Trophoblast cell (in vitro differentiated cells and primary cell): ENCODE measurements around the gene YIF1A.
A peak's percentile ranks its signal among the peaks of the same experiment; 100 is the strongest.

Source experiments
- DNase-seq, 2 donors: peaks; one replicate each; pipeline ENCODE4 v3.0.0-alpha.2; 2016
- H2AFZ ChIP-seq: 2 replicates; pipeline ENCODE4 v1.6.1; 2013; ENCODE audit warnings: low read length, moderate library complexity, mild to moderate bottlenecking; ENCODE audit not compliant: insufficient read depth, poor library complexity
- H2AK5ac ChIP-seq: 2 replicates; pipeline ENCODE4 v1.6.1; 2013; ENCODE audit warnings: mild to moderate bottlenecking, low read length
- H2BK120ac ChIP-seq: 2 replicates; pipeline ENCODE4 v1.6.1; 2013; ENCODE audit warnings: low read length, mild to moderate bottlenecking, moderate library complexity; ENCODE audit not compliant: insufficient read depth, poor library complexity
- H2BK12ac ChIP-seq: 2 replicates; pipeline ENCODE4 v1.6.1; 2013; ENCODE audit warnings: mild to moderate bottlenecking, low read length, moderate library complexity
- H2BK5ac ChIP-seq: 2 replicates; pipeline ENCODE4 v1.6.1; 2013; ENCODE audit warnings: low read length, low read depth, moderate library complexity, mild to moderate bottlenecking; ENCODE audit not compliant: poor library complexity
- H3K14ac ChIP-seq: 2 replicates; pipeline ENCODE4 v1.6.1; 2013; ENCODE audit warnings: mild to moderate bottlenecking, low read length
- H3K18ac ChIP-seq: 2 replicates; pipeline ENCODE4 v1.6.1; 2013; ENCODE audit warnings: mild to moderate bottlenecking, low read length
- H3K23ac ChIP-seq: 2 replicates; pipeline ENCODE4 v1.6.1; 2013; ENCODE audit warnings: low read length
- H3K27ac ChIP-seq: 2 replicates; pipeline ENCODE4 v1.5.1; 2013; ENCODE audit warnings: low read depth, mild to moderate bottlenecking, inconsistent platforms, low read length, moderate library complexity
- H3K27me3 ChIP-seq: 2 replicates; pipeline ENCODE4 v1.6.1; 2013; ENCODE audit warnings: inconsistent platforms, mild to moderate bottlenecking, low read length, moderate library complexity; ENCODE audit not compliant: insufficient read depth
- H3K36me3 ChIP-seq, 2 experiments: 1 replicate in 1 of 2; 2 replicates in 1 of 2; pipeline ENCODE4 v1.6.1; 2013; ENCODE audit warnings: low read length in 2 of 2, mild to moderate bottlenecking in 2 of 2, moderate library complexity in 1 of 2; ENCODE audit not compliant: insufficient read depth in 2 of 2, control insufficient read depth in 1 of 2
- H3K4ac ChIP-seq: 2 replicates; pipeline ENCODE4 v1.6.1; 2013; ENCODE audit warnings: low read depth, mild to moderate bottlenecking, low read length, moderate library complexity
- H3K4me1 ChIP-seq, 2 experiments: 1 replicate in 1 of 2; 2 replicates in 1 of 2; pipeline ENCODE4 v1.6.1; 2013; ENCODE audit warnings: low read length in 2 of 2, mild to moderate bottlenecking in 2 of 2, moderate library complexity in 1 of 2; ENCODE audit not compliant: insufficient read depth in 2 of 2, control insufficient read depth in 1 of 2
- H3K4me2 ChIP-seq: 2 replicates; pipeline ENCODE4 v1.6.1; 2013; ENCODE audit warnings: inconsistent platforms, mild to moderate bottlenecking, low read length, moderate library complexity
- H3K4me3 ChIP-seq: 2 replicates; pipeline ENCODE4 v1.5.1; 2013; ENCODE audit warnings: mild to moderate bottlenecking, low read depth, low read length, inconsistent platforms
- H3K79me1 ChIP-seq: one replicate; pipeline ENCODE4 v1.6.1; 2013; ENCODE audit warnings: low read length
- H3K79me2 ChIP-seq: 2 replicates; pipeline ENCODE4 v1.6.1; 2013; ENCODE audit warnings: low read length, mild to moderate bottlenecking; ENCODE audit not compliant: control insufficient read depth, insufficient read depth, poor library complexity
- H3K9ac ChIP-seq: 2 replicates; pipeline ENCODE4 v1.6.1; 2013; ENCODE audit warnings: mild to moderate bottlenecking, low read length
- H3K9me3 ChIP-seq: 2 replicates; pipeline ENCODE4 v1.6.1; 2013; ENCODE audit warnings: low read depth, mild to moderate bottlenecking, control low read depth, inconsistent platforms, low read length; ENCODE audit not compliant: insufficient read depth
- H4K12ac ChIP-seq: 2 replicates; pipeline ENCODE4 v1.6.1; 2013; ENCODE audit warnings: low read depth, mild to moderate bottlenecking, low read length, moderate library complexity
- H4K8ac ChIP-seq: 2 replicates; pipeline ENCODE4 v1.6.1; 2013; ENCODE audit warnings: low read depth, mild to moderate bottlenecking, low read length, moderate library complexity
- H4K91ac ChIP-seq: one replicate; pipeline ENCODE4 v1.6.1; 2013; ENCODE audit warnings: low read depth, mild to moderate bottlenecking, low read length, moderate library complexity
- WGBS: extraction: QIAGEN DNeasy Blood & Tissue Kit; methylation state at CpG from one replicate; pipeline ENCODE4 v1.1.7; 2013; ENCODE audit warnings: missing lambda C conversion rate; ENCODE audit not compliant: insufficient read length, insufficient coverage; ENCODE audit errors: extremely low coverage; 5-methylcytosine and 5-hydroxymethylcytosine counted together

Gene YIF1A

DNA sequence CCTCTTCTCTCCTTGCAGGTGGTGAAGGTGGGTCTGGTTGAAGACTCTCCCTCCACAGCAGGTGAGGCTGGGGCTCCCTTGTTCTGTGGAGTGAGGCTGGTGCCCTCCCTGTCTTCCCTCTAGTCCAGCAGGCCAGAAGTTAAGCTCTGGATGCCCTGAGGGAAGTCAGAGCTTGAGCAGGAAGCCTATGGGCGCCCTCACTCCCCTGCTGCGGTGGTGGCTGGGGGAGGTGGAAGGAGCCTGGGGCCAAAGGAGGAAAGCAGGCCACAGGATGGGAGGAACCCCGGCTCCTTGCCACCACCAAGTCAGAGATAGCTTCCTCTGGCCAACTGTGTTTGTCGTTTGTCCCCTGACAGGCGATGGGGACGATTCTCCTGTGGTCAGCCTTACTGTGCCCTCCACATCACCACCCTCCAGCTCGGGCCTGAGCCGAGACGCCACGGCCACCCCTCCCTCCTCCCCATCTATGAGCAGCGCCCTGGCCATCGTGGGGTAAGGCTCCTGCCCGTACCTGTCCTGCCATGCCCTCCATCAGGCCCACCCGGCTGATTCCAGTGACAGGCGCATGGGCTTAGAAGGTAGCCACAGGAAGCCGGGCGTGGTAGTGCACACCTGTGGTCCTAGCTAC, 50.0 kb downstream of the YIF1A start:
- Histone ChIP-seq H3K27me3 (no peaks in the 10 kb centered on the region), H3K4me2 (no peak overlapping the region), H2BK12ac (no peak overlapping the region), H3K79me1 (no peaks in the 10 kb centered on the region), H2AK5ac (no peak overlapping the region), H3K9me3 (peaks cover 2% of the 10 kb centered on the region), H3K36me3 (peaks cover 71 to 90% of the 10 kb centered on the region in 2 experiments), H4K91ac (no peak overlapping the region), H2BK5ac (no peak overlapping the region), H3K9ac (no peak overlapping the region), H3K4me1 (no peaks in the 10 kb centered on the region), H2BK120ac (no peak overlapping the region), H3K14ac (no peak overlapping the region), H3K4ac (no peak overlapping the region), H2AFZ (no peak overlapping the region), H3K27ac (no peak overlapping the region), H3K18ac (no peak overlapping the region), H3K79me2 (no peaks in the 10 kb centered on the region), H3K23ac (no peak overlapping the region), H3K4me3 (no peak overlapping the region), H4K8ac (no peak overlapping the region), H4K12ac (no peak overlapping the region)
- DNase-seq = peak; percentile 23 to 59
- no CpG with 5 or more reads among the region's 17 CpGs for WGBS

DNA sequence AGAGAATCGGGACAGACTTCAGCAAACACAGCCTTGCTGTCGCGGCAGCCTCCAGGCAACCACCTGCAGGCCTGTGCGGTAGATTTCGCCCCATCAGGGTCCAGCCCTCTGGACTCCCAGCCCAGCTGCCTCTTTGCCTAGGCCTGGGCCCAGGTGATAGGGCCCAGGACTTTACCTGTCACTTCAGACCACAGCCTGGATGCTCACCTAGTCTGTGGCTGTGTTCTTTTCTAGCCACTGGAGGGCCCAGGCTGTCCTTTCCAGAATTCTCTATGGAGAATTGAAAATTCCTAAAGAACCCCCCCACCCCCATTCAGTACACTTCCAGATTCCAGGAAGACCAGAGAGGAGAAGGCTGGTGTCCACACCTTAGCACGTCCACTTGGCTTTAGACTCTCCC, 51.1 kb downstream of the YIF1A start:
- Histone ChIP-seq H4K91ac (no peak overlapping the region), H3K4me1 (no peaks in the 10 kb centered on the region), H3K4ac (no peak overlapping the region), H3K18ac (no peak overlapping the region), H3K9ac (no peak overlapping the region), H3K9me3 (peaks cover 2% of the 10 kb centered on the region), H3K27ac (no peak overlapping the region), H3K23ac (no peak overlapping the region), H3K4me2 (no peak overlapping the region), H3K27me3 (no peaks in the 10 kb centered on the region), H2BK5ac (no peak overlapping the region), H2AFZ (no peak overlapping the region), H3K36me3 (peaks cover 71 to 90% of the 10 kb centered on the region in 2 experiments), H3K79me2 (no peaks in the 10 kb centered on the region), H2BK12ac (no peak overlapping the region), H2AK5ac (no peak overlapping the region), H3K79me1 (no peaks in the 10 kb centered on the region), H4K8ac (no peak overlapping the region), H2BK120ac (no peak overlapping the region), H3K4me3 (no peak overlapping the region), H3K14ac (no peak overlapping the region), H4K12ac (no peak overlapping the region)
- WGBS = no CpG with 5 or more reads among the region's 6 CpGs
- DNase-seq = no peak

DNA sequence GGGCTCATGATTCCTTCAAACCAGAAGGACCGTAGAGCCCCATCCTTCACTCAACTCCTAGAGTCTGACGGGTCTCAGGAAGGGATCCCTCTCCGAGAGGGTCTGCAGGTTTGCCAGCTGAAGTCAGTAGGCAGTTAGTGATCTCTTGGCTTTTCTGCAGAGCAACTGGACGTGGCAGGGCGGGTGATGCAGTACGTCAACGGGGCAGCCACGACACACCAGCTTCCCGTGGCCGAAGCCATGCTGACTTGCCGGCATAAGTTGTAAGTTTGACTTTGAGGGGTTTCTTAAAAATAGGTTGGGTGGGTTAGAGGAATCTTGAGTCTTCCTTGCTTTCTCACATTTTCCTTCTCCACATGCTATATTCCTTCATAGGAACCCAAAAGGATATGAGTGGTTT, 53.8 kb downstream of the YIF1A start:
- Histone ChIP-seq H3K36me3 (peaks cover 68 to 90% of the 10 kb centered on the region in 2 experiments), H2AK5ac (no peak overlapping the region), H3K4me1 (no peaks in the 10 kb centered on the region), H3K27me3 (no peaks in the 10 kb centered on the region), H3K4me3 (no peak overlapping the region), H2BK5ac (no peak overlapping the region), H3K9me3 (no peaks in the 10 kb centered on the region), H3K79me2 (no peaks in the 10 kb centered on the region), H2AFZ (no peak overlapping the region), H3K4me2 (no peak overlapping the region), H3K9ac (no peak overlapping the region), H3K79me1 (no peaks in the 10 kb centered on the region), H3K27ac (no peak overlapping the region), H2BK12ac (no peak overlapping the region), H3K18ac (no peak overlapping the region), H3K23ac (no peak overlapping the region), H4K12ac (no peak overlapping the region), H2BK120ac (no peak overlapping the region), H4K91ac (no peak overlapping the region), H3K14ac (no peak overlapping the region), H4K8ac (no peak overlapping the region), H3K4ac (no peak overlapping the region)
- no peak for DNase-seq
- no CpG with 5 or more reads among the region's 11 CpGs for WGBS
